Activated T-helper 17 cell treated with anti-CD3 and anti-CD28 coated beads, Interleukin-2, amount 50 U/mL, for 72 hours (primary cell): ENCODE measurements around the gene OXGR1. TPM values are rescaled to one million over a fixed set of nuclear protein-coding genes. Genes with fewer than 3 reads are reported as not detected.
"Not testable (repeated sequence)": the region's sequence is repeated elsewhere in the genome, so short reads cannot be mapped to it uniquely, and the experiment has no call there.

ENCODE experiments used
- ATAC-seq: fragments of 150-1000 bp; cut with Tn5 transposase; replicated peaks from 2 replicates; pipeline ENCODE4 v1.10.0; 2021; ENCODE audit warnings: mild to moderate bottlenecking, moderate library complexity
- H3K27ac Mint-ChIP-seq: one replicate; pipeline ENCODE4 v1.8.0; 2022; ENCODE audit warnings: mixed read lengths
- H3K27me3 Mint-ChIP-seq: one replicate; pipeline ENCODE4 v1.8.0; 2022; ENCODE audit warnings: mixed read lengths
- H3K36me3 Mint-ChIP-seq: one replicate; pipeline ENCODE4 v1.8.0; 2022; ENCODE audit warnings: low read depth, mild to moderate bottlenecking, mixed read lengths
- H3K4me1 Mint-ChIP-seq: one replicate; pipeline ENCODE4 v1.8.0; 2022; ENCODE audit warnings: mixed read lengths
- H3K4me3 Mint-ChIP-seq: one replicate; pipeline ENCODE4 v1.8.0; 2022; ENCODE audit warnings: mild to moderate bottlenecking, mixed read lengths
- H3K9me3 Mint-ChIP-seq: one replicate; pipeline ENCODE4 v1.8.0; 2022; ENCODE audit warnings: mixed read lengths
- total RNA-seq, 2 donors: library from RNA; stranded (reverse); gene quantifications; one replicate each; pipeline ENCODE4 v1.2.3, GENCODE V29; 2022

OXGR1 gene
- total RNA-seq, 2 donors from 2014 or later, result not detected

GRCh38 chr13:96998051-96998450 lies 3.8 kb upstream of the OXGR1 start:
- H3K27ac Mint-ChIP-seq, result no peak overlapping the region
- no peak for ATAC-seq
- H3K36me3 Mint-ChIP-seq, result no peaks in the 10 kb centered on the region
- peaks cover 6% of the 10 kb centered on the region for H3K4me1 Mint-ChIP-seq
- peaks cover 54% of the 10 kb centered on the region for H3K27me3 Mint-ChIP-seq
- no peak overlapping the region for H3K4me3 Mint-ChIP-seq
- no peaks in the 10 kb centered on the region for H3K9me3 Mint-ChIP-seq

- no peak overlapping the region for H3K4me3 Mint-ChIP-seq
Measured at GRCh38 chr13:96996886-96997285, 2.6 kb upstream of the OXGR1 start.

GRCh38 chr13:96996107-96996506 lies 1.8 kb upstream of the OXGR1 start:
- Mint-ChIP-seq H3K36me3 (no peaks in the 10 kb centered on the region), H3K9me3 (peaks cover 4% of the 10 kb centered on the region), H3K4me1 (peaks cover 6% of the 10 kb centered on the region), H3K4me3 (no peak overlapping the region), H3K27me3 (peaks cover 57% of the 10 kb centered on the region), H3K27ac (no peak overlapping the region)
- ATAC-seq, result no peak

More at GRCh38 chr13:96996886-96997285, 2.6 kb upstream of the OXGR1 start:
- H3K36me3 Mint-ChIP-seq, result no peaks in the 10 kb centered on the region
- no peak overlapping the region for H3K27ac Mint-ChIP-seq
- H3K4me1 Mint-ChIP-seq, result peaks cover 6% of the 10 kb centered on the region
- ATAC-seq, result no peak
- H3K27me3 Mint-ChIP-seq, result peaks cover 54% of the 10 kb centered on the region
- H3K9me3 Mint-ChIP-seq, result no peaks in the 10 kb centered on the region

- peaks cover 6% of the 10 kb centered on the region for H3K4me1 Mint-ChIP-seq
- no peak for ATAC-seq
- H3K27me3 Mint-ChIP-seq, result peaks cover 50% of the 10 kb centered on the region
- H3K9me3 Mint-ChIP-seq, result peaks cover 4% of the 10 kb centered on the region
- no peaks in the 10 kb centered on the region for H3K36me3 Mint-ChIP-seq
- peak overlapping the region; percentile 31 for H3K4me3 Mint-ChIP-seq
- H3K27ac Mint-ChIP-seq, result no peak overlapping the region
Measured at GRCh38 chr13:96994858-96995243, 575 bp upstream of the OXGR1 start.

- ATAC-seq, result no peak
- peaks cover 4% of the 10 kb centered on the region for H3K9me3 Mint-ChIP-seq
- H3K27ac Mint-ChIP-seq, result no peak overlapping the region
- peak overlapping the region; percentile 46 for H3K4me3 Mint-ChIP-seq
- peaks cover 6% of the 10 kb centered on the region for H3K4me1 Mint-ChIP-seq
- peaks cover 53% of the 10 kb centered on the region for H3K27me3 Mint-ChIP-seq
- H3K36me3 Mint-ChIP-seq, result no peaks in the 10 kb centered on the region
Measured at GRCh38 chr13:96993634-96994016, 651 bp downstream of the OXGR1 start.

- Mint-ChIP-seq H3K36me3 (no peaks in the 10 kb centered on the region), H3K4me3 (no peak overlapping the region), H3K9me3 (peaks cover 4% of the 10 kb centered on the region), H3K4me1 (peaks cover 6% of the 10 kb centered on the region), H3K27me3 (peaks cover 52% of the 10 kb centered on the region), H3K27ac (no peak overlapping the region)
- ATAC-seq, result no peak
Measured at GRCh38 chr13:96992633-96993032, 1.6 kb downstream of the OXGR1 start.

GRCh38 chr13:96991072-96991471 lies 3.2 kb downstream of the OXGR1 start:
- Mint-ChIP-seq H3K36me3 (no peaks in the 10 kb centered on the region), H3K27ac (no peak overlapping the region), H3K9me3 (peaks cover 4% of the 10 kb centered on the region), H3K4me1 (peaks cover 6% of the 10 kb centered on the region), H3K27me3 (peaks cover 53% of the 10 kb centered on the region), H3K4me3 (no peak overlapping the region)
- no peak for ATAC-seq

- H3K4me1 Mint-ChIP-seq, result peaks cover 2% of the 10 kb centered on the region
- peaks cover 4% of the 10 kb centered on the region for H3K9me3 Mint-ChIP-seq
Measured at GRCh38 chr13:96988441-96988840, 5.8 kb downstream of the OXGR1 start.

GRCh38 chr13:96984051-96984508 lies 10.2 kb downstream of the OXGR1 start:
- peak overlapping the region; percentile 13 for H3K4me3 Mint-ChIP-seq
- peak; percentile 52 for ATAC-seq
- peaks cover 15% of the 10 kb centered on the region for H3K27me3 Mint-ChIP-seq
- no peak overlapping the region for H3K27ac Mint-ChIP-seq
- H3K4me1 Mint-ChIP-seq, result peaks cover 3% of the 10 kb centered on the region
- no peaks in the 10 kb centered on the region for H3K36me3 Mint-ChIP-seq
- peaks cover 3% of the 10 kb centered on the region for H3K9me3 Mint-ChIP-seq

More at GRCh38 chr13:96988441-96988840, 5.8 kb downstream of the OXGR1 start:
- Mint-ChIP-seq H3K27me3 (peaks cover 35% of the 10 kb centered on the region), H3K36me3 (no peaks in the 10 kb centered on the region), H3K4me3 (no peak overlapping the region), H3K27ac (no peak overlapping the region)
- no peak for ATAC-seq

- ATAC-seq, result no peak
- H3K4me3 Mint-ChIP-seq, result no peak overlapping the region
- peaks cover 16% of the 10 kb centered on the region for H3K27me3 Mint-ChIP-seq
- no peaks in the 10 kb centered on the region for H3K36me3 Mint-ChIP-seq
- H3K9me3 Mint-ChIP-seq, result peaks cover 9% of the 10 kb centered on the region
- H3K4me1 Mint-ChIP-seq, result peaks cover 3% of the 10 kb centered on the region
- H3K27ac Mint-ChIP-seq, result no peak overlapping the region
Measured at GRCh38 chr13:96982672-96983071, 11.6 kb downstream of the OXGR1 start.

- not testable (repeated sequence) for H3K27ac Mint-ChIP-seq, H3K36me3 Mint-ChIP-seq, ATAC-seq, H3K4me1 Mint-ChIP-seq, H3K4me3 Mint-ChIP-seq
- Mint-ChIP-seq H3K9me3 (peaks cover 17% of the 10 kb centered on the region), H3K27me3 (peaks cover 23% of the 10 kb centered on the region)
Measured at GRCh38 chr13:96979861-96980260, 14.4 kb downstream of the OXGR1 start.

- no peak overlapping the region for H3K4me3 Mint-ChIP-seq
- H3K27ac Mint-ChIP-seq, result no peak overlapping the region
- no peaks in the 10 kb centered on the region for H3K4me1 Mint-ChIP-seq
- ATAC-seq, result no peak
- no peaks in the 10 kb centered on the region for H3K27me3 Mint-ChIP-seq
- peaks cover 23% of the 10 kb centered on the region for H3K9me3 Mint-ChIP-seq
- H3K36me3 Mint-ChIP-seq, result no peaks in the 10 kb centered on the region
Measured at GRCh38 chr13:96968027-96968426, 26.2 kb downstream of the OXGR1 start.

- Mint-ChIP-seq H3K4me1 (no peaks in the 10 kb centered on the region), H3K4me3 (no peak overlapping the region), H3K9me3 (peaks cover 23% of the 10 kb centered on the region)
Measured at GRCh38 chr13:96967248-96967745, 27.0 kb downstream of the OXGR1 start.

GRCh38 chr13:96966415-96967102 lies 27.7 kb downstream of the OXGR1 start:
- Mint-ChIP-seq H3K27me3 (no peaks in the 10 kb centered on the region), H3K4me1 (no peaks in the 10 kb centered on the region), H3K9me3 (peaks cover 23% of the 10 kb centered on the region), H3K27ac (no peak overlapping the region), H3K4me3 (no peak overlapping the region), H3K36me3 (no peaks in the 10 kb centered on the region)
- ATAC-seq, result no peak

More at GRCh38 chr13:96967248-96967745, 27.0 kb downstream of the OXGR1 start:
- Mint-ChIP-seq H3K27me3 (no peaks in the 10 kb centered on the region), H3K36me3 (no peaks in the 10 kb centered on the region), H3K27ac (no peak overlapping the region)
- ATAC-seq, result no peak

- Mint-ChIP-seq H3K27me3 (peaks cover 4% of the 10 kb centered on the region), H3K4me1 (no peaks in the 10 kb centered on the region), H3K4me3 (no peak overlapping the region), H3K36me3 (no peaks in the 10 kb centered on the region), H3K9me3 (peaks cover 12% of the 10 kb centered on the region), H3K27ac (no peak overlapping the region)
- no peak for ATAC-seq
Measured at GRCh38 chr13:96963786-96964475, 30.3 kb downstream of the OXGR1 start.
